ENCODE measurements around the gene SPRTN. TPM values are rescaled to one million over a fixed set of nuclear protein-coding genes. Genes with fewer than 3 reads are reported as not detected.
"Not testable (repeated sequence)": the region's sequence is repeated elsewhere in the genome, so short reads cannot be mapped to it uniquely, and the experiment has no call there.

Gene SPRTN
- polyA plus RNA-seq, 1 donor from 2014 or later = 11.8 TPM

DNA sequence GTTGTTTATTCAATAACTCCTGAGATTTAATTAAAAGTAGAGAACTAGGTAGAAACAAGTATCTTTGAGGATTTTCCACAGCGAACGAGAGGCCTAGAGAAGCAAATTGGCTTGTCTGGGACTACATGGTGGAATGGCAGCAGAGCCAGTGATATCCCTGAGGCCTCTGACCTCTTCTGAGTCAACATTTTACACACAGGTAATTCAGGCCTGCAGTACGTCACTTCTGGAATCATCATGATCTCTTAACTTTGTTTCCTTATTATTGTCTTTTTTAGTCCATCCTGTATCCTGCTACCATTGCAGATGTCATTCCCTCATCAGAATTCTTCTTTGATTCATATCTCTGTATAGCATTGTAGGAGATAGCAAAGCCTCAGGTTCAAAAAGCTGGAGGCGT, 9.9 kb downstream of the SPRTN start:
- Histone ChIP-seq H3K36me3 (ENCODE audit: insufficient read depth, low read length) (no peaks in the 10 kb centered on the region), H3K4me2 (ENCODE audit: low read length) (no peak overlapping the region), H3K9ac (ENCODE audit: low read length) (no peak overlapping the region), H4K20me1 (ENCODE audit: insufficient read depth) (no peaks in the 10 kb centered on the region), H3K4me3 (ENCODE audit: low read length) (no peak overlapping the region), H3K79me2 (replicated peaks; ENCODE audit: insufficient read depth, low read length) (peaks cover 4% of the 10 kb centered on the region), H3K27me3 (ENCODE audit: insufficient read depth, low read depth, low read length) (no peaks in the 10 kb centered on the region), H2AFZ (ENCODE audit: low read depth, low read length) (no peak overlapping the region), H3F3A (ENCODE audit: insufficient read depth, low read length, poor library complexity, severe bottlenecking) (no peaks in the 10 kb centered on the region), H3K9me3 (ENCODE audit: low read length) (no peaks in the 10 kb centered on the region), H3K27ac (ENCODE audit: low read length) (no peak overlapping the region), H3K9me2 (ENCODE audit: insufficient read depth, low read length) (no peaks in the 10 kb centered on the region)
- TF ChIP-seq EZH2 (IDR thresholded peaks at IDR 0.05; ENCODE audit: borderline replicate concordance, insufficient read depth, low read length, poor library complexity, severe bottlenecking) (no peak), EP300 (conservative IDR thresholded peaks at IDR 0.05; ENCODE audit: poor library complexity, severe bottlenecking) (no peak), SMC3 (conservative IDR thresholded peaks at IDR 0.05; ENCODE audit: poor library complexity) (no peak), REST (IDR thresholded peaks at IDR 0.05; ENCODE audit: borderline replicate concordance) (no peak), POLR2AphosphoS5 (IDR thresholded peaks at IDR 0.05) (no peak), MXI1 (conservative IDR thresholded peaks at IDR 0.05; ENCODE audit: poor library complexity, severe bottlenecking) (no peak), CTCF (IDR thresholded peaks at IDR 0.05; ENCODE audit: poor library complexity, severe bottlenecking) (no peak), RAD21 (conservative IDR thresholded peaks at IDR 0.05) (no peak), TAF1 (IDR thresholded peaks at IDR 0.05; ENCODE audit: low read depth) (no peak)

- H3F3A ChIP-seq (ENCODE audit: insufficient read depth, low read length, poor library complexity, severe bottlenecking) = no peaks in the 10 kb centered on the region
- H2AFZ ChIP-seq (ENCODE audit: low read depth, low read length) = no peak overlapping the region
- no peaks in the 10 kb centered on the region for H4K20me1 ChIP-seq (ENCODE audit: insufficient read depth)
- H3K79me2 ChIP-seq (replicated peaks; ENCODE audit: insufficient read depth, low read length) = peaks cover 4% of the 10 kb centered on the region
- TF ChIP-seq MXI1 (conservative IDR thresholded peaks at IDR 0.05; ENCODE audit: poor library complexity, severe bottlenecking) (no peak), EZH2 (IDR thresholded peaks at IDR 0.05; ENCODE audit: borderline replicate concordance, insufficient read depth, low read length, poor library complexity, severe bottlenecking) (no peak), EP300 (conservative IDR thresholded peaks at IDR 0.05; ENCODE audit: poor library complexity, severe bottlenecking) (no peak), SMC3 (conservative IDR thresholded peaks at IDR 0.05; ENCODE audit: poor library complexity) (no peak), CTCF (IDR thresholded peaks at IDR 0.05; ENCODE audit: poor library complexity, severe bottlenecking) (no peak), POLR2AphosphoS5 (IDR thresholded peaks at IDR 0.05) (no peak), REST (IDR thresholded peaks at IDR 0.05; ENCODE audit: borderline replicate concordance) (no peak), RAD21 (conservative IDR thresholded peaks at IDR 0.05) (no peak), TAF1 (IDR thresholded peaks at IDR 0.05; ENCODE audit: low read depth) (no peak)
- H3K9me2 ChIP-seq (ENCODE audit: insufficient read depth, low read length) = no peaks in the 10 kb centered on the region
- no peaks in the 10 kb centered on the region for H3K27me3 ChIP-seq (ENCODE audit: insufficient read depth, low read depth, low read length)
- no peak overlapping the region for H3K9ac ChIP-seq (ENCODE audit: low read length)
- H3K4me3 ChIP-seq (ENCODE audit: low read length) = no peak overlapping the region
- no peaks in the 10 kb centered on the region for H3K9me3 ChIP-seq (ENCODE audit: low read length)
- no peak overlapping the region for H3K27ac ChIP-seq (ENCODE audit: low read length)
- H3K4me2 ChIP-seq (ENCODE audit: low read length) = no peak overlapping the region
- no peaks in the 10 kb centered on the region for H3K36me3 ChIP-seq (ENCODE audit: insufficient read depth, low read length)
These were observed 10.3 kb downstream of the SPRTN start for GRCh38 chr1:231348442-231348841.

- H4K20me1 ChIP-seq (ENCODE audit: insufficient read depth); H3F3A ChIP-seq (ENCODE audit: insufficient read depth, low read length, poor library complexity, severe bottlenecking); H3K9ac ChIP-seq (ENCODE audit: low read length); H3K27me3 ChIP-seq (ENCODE audit: insufficient read depth, low read depth, low read length); H3K79me2 ChIP-seq (replicated peaks; ENCODE audit: insufficient read depth, low read length); H2AFZ ChIP-seq (ENCODE audit: low read depth, low read length); H3K4me3 ChIP-seq (ENCODE audit: low read length); H3K36me3 ChIP-seq (ENCODE audit: insufficient read depth, low read length); H3K9me3 ChIP-seq (ENCODE audit: low read length); H3K27ac ChIP-seq (ENCODE audit: low read length); H3K9me2 ChIP-seq (ENCODE audit: insufficient read depth, low read length); H3K4me2 ChIP-seq (ENCODE audit: low read length): not testable (repeated sequence)
These were observed 10.8 kb downstream of the SPRTN start for GRCh38 chr1:231348856-231349255.

All from neural cell (in vitro differentiated cells).